Retinal pigment epithelial cell (primary cell): ENCODE measurements around the gene SCAPER.
"Not testable (repeated sequence)": the region's sequence is repeated elsewhere in the genome, so short reads cannot be mapped to it uniquely, and the experiment has no call there.

Source experiments
- DNase-seq: peaks from one replicate; pipeline ENCODE4 v3.0.0-alpha.2; 2010; ENCODE audit warnings: low read depth
- H3K4me3 ChIP-seq: 2 replicates; pipeline ENCODE4 v1.5.1; 2011; ENCODE audit warnings: mild to moderate bottlenecking, low read length, control low read depth, moderate library complexity
- CTCF ChIP-seq: conservative IDR thresholded peaks from 2 replicates; pipeline ENCODE4 v1.5.1; 2011; ENCODE audit warnings: low read depth, low read length, control low read depth, inconsistent platforms

Gene SCAPER

GRCh38 chr15:76752549-76752948 lies 152.6 kb downstream of the SCAPER start:
- TF ChIP-seq CTCF = no peak
- H3K4me3 ChIP-seq = no peak overlapping the region
- no peak for DNase-seq

- no peak for TF ChIP-seq CTCF
- H3K4me3 ChIP-seq = no peak overlapping the region
- no peak for DNase-seq
Measured at GRCh38 chr15:76737573-76737972, 167.6 kb downstream of the SCAPER start.

GRCh38 chr15:76732321-76732720 lies 172.8 kb downstream of the SCAPER start:
- not testable (repeated sequence) for DNase-seq, H3K4me3 ChIP-seq

- no peak for TF ChIP-seq CTCF
- DNase-seq = no peak
- no peak overlapping the region for H3K4me3 ChIP-seq
Measured at GRCh38 chr15:76730262-76730661, 174.9 kb downstream of the SCAPER start.

GRCh38 chr15:76718863-76719262 lies 186.3 kb downstream of the SCAPER start:
- H3K4me3 ChIP-seq = no peak overlapping the region
- no peak for DNase-seq
- TF ChIP-seq CTCF = no peak

GRCh38 chr15:76714950-76715349 lies 190.2 kb downstream of the SCAPER start:
- no peak for TF ChIP-seq CTCF
- H3K4me3 ChIP-seq = no peak overlapping the region
- no peak for DNase-seq

- TF ChIP-seq CTCF = no peak
- H3K4me3 ChIP-seq = no peak overlapping the region
- no peak for DNase-seq
Measured at GRCh38 chr15:76711351-76711827, 193.8 kb downstream of the SCAPER start.

- H3K4me3 ChIP-seq = not testable (repeated sequence)
Measured at GRCh38 chr15:76704032-76704431, 201.1 kb downstream of the SCAPER start.

More at GRCh38 chr15:76704032-76704431, 201.1 kb downstream of the SCAPER start:
- DNase-seq = not testable (repeated sequence)
